GM19023 (cell line): ENCODE data around the gene TTC14.
"Not testable (repeated sequence)": the region's sequence is repeated elsewhere in the genome, so short reads cannot be mapped to it uniquely, and the experiment has no call there.

Source experiments
- ATAC-seq: cut with Tn5 transposase; IDR thresholded peaks from one replicate; pipeline ENCODE4 v1.9.1; 2021; ENCODE audit warnings: mild to moderate bottlenecking, moderate library complexity; ENCODE audit not compliant: unreplicated experiment

TTC14 gene, protein sequence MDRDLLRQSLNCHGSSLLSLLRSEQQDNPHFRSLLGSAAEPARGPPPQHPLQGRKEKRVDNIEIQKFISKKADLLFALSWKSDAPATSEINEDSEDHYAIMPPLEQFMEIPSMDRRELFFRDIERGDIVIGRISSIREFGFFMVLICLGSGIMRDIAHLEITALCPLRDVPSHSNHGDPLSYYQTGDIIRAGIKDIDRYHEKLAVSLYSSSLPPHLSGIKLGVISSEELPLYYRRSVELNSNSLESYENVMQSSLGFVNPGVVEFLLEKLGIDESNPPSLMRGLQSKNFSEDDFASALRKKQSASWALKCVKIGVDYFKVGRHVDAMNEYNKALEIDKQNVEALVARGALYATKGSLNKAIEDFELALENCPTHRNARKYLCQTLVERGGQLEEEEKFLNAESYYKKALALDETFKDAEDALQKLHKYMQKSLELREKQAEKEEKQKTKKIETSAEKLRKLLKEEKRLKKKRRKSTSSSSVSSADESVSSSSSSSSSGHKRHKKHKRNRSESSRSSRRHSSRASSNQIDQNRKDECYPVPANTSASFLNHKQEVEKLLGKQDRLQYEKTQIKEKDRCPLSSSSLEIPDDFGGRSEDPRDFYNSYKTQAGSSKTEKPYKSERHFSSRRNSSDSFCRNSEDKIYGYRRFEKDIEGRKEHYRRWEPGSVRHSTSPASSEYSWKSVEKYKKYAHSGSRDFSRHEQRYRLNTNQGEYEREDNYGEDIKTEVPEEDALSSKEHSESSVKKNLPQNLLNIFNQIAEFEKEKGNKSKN

DNA sequence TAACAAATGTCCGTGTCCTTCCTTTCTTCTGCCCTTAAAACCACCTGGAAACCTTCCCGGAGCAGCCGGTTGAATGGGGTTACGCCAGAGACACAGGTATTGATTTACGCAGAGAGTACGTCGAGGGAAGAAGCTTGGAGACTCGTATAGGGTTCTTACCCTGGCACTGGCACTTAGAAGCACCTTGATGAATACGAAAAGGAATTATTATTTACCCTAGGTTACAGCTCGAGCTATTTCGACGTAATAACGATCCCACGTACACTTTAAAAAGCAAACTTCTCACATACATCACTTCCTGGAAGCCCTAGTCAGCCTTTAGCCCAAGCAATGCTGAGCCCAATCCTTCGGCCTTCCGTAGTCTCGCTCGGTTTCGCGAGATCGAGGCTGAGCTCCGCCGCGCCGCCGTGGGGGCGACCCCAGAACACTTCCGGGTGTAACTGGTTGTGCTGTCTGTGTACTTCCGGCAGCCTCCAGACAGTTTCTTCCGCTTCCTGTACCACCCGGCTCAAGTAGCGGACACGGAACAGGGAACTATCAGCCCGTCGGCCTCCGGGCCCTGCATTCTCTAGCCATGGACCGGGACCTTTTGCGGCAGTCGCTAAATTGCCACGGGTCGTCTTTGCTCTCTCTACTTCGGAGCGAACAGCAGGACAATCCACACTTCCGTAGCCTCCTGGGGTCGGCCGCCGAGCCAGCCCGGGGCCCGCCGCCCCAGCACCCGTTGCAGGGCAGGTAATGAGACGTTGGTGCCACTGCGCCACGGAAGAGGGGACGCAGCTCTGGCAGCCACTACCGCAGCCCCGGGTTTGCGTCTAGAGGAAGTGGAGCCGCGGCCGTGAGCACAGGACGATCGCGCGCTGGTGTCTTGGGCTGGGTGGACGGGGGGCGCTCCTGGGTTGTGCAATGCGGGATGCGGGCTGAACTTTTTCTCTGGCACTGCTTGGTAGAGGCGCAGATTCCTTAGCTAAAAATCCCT lies at the start of gene TTC14:
Gene TTC14, plus strand, starts transcription at position 476 of the 979 bp plus-strand sequence. Its CDS starts 99 bp downstream, at position 575.
- ATAC-seq = peak; percentile 98

DNA sequence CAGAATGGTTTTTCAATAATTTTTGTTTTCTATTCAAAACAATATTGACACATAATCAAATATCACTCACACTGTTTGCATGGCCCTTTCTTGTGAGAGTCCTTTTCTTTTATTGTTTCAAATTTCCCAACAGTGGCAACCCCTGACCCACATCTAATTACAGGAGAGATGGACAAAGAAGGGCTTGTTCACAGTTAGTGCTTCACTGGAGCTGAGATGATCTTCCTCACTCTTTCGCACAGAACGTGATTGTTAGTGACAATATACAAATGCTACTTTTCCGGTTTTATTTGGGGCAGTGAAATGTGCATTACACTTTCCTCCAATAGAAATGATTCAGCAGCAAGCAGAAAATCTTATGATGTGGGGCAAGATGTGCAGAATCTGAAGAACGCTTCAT lies 38.6 kb upstream of the TTC14 start:
- ATAC-seq = no peak

DNA sequence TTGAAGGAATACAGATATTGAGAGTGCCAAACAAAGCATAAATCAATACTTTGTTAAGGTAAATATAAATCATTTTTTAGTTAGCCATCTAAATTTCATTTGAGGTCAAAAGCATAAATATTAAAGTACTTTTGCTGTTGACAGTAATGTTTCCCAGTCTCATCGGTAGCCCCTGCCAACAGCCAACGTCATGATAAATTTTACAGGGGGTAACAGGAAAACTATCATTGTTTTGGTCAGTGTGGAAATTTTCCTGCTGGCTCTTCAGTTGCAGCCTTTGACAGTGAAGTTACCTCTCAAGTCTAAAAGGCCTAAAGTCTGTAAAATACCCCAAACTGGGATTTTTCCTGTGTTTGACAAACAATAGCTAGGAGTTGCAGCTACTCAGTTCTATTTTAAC lies 37.3 kb upstream of the TTC14 start:
- no peak for ATAC-seq

DNA sequence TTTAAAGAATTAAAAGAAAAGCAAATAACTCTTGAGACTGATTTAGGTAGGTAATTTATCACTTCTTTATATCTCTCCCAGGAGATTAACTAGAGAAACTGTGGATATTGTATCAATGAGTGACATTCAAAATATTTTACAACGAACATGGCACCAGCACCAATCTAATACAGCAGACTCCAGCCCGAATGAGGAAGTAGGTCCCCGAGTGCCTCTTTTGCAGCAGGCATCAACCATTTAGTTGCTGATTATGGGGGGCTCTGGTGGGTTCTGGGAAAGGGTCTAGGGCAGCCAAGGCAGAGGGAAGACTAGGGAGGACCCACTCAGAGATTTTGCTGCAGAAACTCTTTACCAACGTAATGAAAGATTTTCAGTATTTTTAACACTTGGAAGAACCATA lies 31.7 kb upstream of the TTC14 start:
- ATAC-seq = no peak

DNA sequence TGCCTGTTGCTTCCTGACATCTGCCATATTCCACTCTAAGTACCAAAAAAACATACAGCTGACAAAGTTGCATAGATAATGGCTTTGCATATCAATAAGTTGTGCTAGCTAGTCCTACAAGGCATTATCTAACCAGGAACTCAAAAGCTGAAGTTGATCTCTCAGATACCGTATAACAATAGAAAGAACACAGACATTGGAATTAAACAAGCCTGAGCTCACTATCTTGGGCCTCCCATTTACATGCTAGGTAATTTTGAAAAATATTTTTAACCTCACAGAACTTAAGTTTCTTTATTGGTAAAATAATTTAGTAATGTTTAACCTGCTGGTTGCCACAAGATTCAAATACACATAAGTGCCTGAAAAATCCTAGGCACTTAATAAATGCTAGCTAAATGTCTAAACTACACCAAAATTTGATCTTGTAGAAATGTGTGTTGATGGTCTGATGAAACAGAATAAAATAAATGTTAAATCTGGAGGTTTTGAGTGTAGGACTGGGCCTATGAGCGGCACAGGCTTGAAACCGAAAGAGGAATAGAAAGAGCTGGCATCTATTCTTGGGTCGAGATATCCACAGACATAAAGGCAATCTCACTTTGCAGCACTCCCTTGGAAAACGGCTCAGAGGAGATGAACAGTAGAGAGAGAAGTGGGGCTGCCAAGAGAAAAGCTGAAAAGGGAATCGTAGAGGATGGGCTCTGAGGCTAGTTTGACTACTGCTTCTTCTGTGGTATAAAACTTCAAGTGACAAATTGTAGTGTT lies 29.9 kb upstream of the TTC14 start:
- peak; percentile 77 for ATAC-seq

DNA sequence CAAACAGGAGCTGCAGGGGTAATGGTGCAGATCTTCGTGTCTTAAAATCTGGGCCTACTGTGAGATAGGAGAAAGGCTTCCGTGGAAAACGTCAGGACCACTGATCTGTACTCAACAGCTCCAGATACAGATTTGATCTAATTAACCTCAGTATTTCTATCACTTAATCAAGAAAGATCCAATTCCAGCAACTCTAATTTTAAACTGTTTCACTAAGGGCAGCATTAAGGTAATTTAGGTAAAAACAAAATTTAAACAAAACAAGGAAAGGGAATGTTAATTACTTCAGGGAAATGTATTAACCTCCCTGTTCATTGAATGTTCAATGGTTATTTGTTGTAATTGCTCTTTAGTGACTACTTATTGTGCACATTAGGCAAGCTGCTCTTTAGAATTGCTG lies 26.4 kb upstream of the TTC14 start:
- no peak for ATAC-seq

DNA sequence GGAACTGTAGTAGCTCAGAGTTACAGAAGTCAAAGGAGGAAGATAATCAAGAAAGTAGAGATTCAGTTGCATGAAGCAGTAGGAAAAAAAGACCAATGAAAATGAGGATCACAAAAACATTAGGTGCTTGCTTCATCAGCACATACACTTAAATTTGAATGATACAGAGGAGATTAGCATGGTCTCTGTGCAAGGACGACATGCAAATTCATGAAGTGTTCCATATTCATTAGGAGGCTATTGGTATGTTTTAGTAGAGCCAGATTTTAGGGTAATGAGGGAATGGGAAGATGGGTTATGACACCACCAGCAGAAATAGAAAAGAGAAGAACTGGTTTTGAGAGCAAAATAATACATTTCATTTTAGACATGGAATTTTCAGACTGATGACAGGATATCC lies 21.0 kb upstream of the TTC14 start:
- ATAC-seq = no peak

DNA sequence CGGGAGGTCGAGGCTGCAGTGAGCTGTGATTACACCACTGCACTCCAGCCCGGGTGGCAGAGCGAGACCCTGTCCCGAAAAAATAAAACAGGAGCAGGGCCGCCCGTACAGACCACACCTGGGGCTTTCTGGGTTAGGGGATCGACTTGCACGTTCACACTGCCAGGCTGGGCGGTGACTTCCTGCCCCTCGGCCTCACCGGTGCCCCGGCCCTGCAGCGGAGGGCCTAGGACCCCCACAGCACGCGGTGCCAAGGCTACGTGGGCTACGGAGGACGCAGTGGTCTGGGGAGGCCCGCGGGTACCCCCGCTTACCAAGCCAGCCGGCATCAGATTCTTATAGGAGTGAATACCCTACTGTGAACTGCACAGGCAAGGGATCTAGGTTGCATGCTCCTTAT lies 11.6 kb upstream of the TTC14 start:
- ATAC-seq = no peak

DNA sequence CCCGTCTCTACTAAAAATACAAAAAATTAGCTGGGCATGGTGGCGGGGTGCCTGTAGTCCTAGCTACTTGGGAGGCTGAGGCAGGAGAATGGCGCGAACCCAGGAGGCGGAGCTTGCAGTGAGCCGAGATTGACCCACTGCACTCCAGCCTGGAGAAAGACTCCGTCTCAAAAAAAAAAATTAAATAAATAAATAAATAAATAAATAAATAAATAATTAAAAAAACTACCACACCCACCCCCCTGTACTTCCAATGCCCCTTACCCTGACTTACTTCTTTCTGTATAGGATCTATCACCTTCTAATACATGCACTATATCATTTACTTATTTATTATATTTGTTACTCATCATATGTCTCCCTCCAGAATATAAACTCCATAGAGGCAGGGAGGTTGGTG lies 8.3 kb upstream of the TTC14 start:
- ATAC-seq = not testable (repeated sequence)

DNA sequence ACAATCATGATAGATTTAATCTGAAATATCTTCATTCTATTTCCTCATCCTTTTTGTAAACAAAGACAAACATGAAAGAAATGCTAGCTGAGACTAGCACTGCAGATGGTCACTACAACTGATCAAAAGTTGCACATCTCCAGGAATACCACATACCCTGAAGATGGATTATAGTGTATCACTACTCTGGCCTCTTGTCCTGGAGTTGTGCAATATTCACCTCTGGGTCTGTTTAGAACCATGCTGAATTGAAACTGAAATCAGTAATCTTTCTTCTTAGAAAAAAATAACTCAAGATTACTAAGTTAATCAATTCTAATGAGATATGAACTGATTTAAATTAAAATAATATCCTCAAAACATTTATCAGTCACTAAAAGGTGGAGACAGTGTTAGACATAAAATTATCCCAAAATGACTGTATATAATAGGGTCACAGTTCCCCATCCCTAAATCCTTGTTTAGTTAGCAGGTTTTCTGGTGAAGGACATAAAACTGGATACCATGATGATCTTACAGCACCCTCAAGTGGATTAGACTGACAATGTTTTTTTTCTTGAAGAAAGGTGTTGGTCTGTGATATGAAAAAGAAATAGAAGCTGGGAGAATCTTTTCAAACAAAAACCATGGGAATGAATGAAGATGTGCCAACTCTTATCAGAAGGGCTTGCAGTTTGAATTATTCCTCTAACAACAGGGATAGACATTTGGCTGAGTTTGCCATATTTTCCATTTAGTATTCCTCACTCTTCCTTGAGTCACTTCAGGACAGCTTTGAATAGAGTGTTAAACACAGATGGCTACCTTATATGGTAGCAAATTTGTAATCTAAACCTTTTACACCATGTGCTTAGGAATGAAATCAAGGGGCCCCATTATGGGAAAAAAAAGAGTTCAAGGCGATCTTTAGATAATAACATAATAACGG lies 7.1 kb upstream of the TTC14 start:
- ATAC-seq = peak; percentile 62

DNA sequence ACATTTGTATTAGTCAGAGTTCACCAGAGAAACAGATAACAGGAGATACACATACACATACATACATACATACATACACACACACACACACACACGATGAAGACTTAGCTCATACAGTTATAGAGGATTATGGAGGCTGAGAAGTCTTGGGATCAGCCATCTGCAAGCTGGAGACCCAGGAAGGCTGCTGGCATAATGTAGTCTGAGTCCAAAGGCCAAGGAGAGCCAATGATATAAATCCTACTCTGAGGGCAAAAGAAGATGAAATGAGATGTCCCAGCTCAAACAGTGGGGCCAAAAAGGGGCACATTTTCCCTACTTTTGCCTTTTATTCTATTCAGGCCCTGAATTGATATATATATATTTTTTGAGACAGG lies 6.4 kb upstream of the TTC14 start:
- no peak for ATAC-seq

DNA sequence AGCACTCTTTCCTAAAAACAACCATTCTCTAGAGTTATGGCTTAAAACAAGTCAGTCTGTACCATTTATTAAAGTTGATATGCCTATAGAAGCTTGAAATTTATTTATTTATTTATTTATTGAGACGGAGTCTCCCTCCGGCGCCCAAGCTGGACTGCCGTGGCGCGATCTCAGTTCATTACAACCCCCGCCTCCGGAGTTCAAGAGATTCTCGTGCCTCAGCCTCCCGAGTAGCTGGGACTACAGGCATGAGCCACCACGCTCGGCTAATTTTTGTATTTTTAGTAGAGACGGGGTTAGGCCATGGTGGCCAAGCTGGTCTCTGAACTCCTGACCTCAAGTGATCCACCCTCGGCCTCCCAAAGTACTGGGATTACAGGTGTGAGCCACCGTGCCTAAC lies 1.5 kb upstream of the TTC14 start:
- ATAC-seq = no peak

DNA sequence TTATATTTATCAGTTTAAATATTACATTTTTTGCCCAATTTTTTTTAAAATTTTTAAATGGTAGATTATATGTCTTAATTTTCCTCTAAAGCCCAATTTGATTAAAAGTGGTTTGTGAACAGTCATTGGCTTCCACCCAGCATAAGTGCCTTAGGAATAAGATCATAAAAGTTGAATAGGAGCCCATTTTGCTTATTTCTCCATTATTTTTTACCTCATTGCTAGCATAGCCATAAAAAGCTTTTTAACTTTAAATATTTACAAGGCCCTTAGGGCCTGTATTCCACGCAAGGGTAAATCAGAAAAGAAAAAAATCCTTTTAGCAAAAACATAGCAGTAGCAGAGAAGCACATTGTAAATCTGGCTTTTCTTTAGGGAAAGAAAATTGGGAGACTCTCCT lies 9.0 kb downstream of the TTC14 start:
- no peak for ATAC-seq

DNA sequence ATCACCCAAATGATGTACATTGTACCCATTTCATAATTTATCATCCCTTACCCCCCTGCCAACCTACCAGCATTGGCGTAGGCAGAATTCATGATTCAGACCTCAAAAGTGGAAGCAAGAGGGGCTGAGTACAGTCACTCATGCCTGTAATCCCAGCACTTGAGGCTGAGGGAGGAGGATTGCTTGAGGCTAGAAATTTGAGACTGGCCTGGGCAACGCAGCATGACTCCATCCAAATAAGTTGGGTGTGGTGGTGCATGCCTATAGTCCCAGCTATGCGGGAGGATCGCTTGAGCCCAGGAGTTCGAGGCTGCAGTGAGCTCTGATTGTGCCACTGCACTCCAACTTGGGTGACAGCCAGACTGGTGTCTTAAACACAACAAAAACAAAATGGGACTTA lies 10.4 kb downstream of the TTC14 start:
- no peak for ATAC-seq

DNA sequence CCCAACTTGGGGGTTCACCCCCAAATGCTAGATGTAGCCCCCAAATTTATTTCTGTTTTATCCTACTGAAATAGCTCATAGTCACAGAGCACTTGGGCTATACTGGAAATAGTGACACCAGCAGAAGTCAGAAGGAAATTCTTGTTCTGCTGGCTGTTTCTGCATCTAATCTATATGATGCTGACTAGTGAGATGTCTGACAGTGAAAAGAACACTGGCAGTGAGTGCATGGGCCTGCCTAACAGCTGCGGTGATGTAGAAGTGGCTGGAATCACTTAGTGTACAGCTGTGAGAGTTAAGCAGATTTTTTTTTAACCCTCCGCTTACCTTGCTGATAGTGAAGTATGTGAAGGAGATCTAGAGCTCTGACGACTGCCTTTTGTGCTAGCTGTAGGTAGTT lies 14.0 kb downstream of the TTC14 start:
- no peak for ATAC-seq

DNA sequence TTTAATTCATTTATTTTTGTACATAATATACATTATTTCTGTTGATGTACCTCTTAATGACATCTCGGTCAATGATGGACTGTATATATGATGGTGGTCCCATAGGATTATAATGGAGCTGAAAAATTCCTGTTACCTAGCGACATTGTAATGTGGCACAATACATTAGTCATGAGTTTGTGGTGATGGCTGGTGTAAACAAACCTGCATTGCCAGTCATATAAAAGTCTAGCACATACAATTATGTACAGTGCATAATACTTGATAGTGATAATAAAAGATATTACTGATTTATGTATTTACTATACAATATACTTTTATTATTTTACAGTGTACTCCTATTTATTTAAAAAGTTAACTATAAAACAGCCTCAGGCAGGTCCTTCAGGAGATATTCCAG lies 15.1 kb downstream of the TTC14 start:
- ATAC-seq = no peak

DNA sequence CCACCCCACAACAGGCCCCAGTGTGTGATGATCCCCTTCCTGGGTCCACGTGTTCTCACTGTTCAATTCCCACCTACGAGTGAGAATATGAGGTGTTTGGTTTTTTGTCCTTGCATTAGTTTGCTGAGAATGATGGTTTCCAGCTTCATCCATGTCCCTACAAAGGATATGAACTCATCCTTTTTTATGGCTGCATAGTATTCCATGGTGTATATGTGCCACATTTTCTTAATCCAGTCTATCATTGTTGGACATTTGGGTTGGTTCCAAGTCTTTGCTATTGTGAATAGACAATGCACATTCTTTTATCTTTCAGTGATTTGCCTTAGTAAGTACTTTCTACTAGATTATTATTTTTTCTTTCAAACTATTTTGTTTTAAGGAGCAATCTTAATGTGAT lies 16.6 kb downstream of the TTC14 start:
- ATAC-seq = not testable (repeated sequence)

DNA sequence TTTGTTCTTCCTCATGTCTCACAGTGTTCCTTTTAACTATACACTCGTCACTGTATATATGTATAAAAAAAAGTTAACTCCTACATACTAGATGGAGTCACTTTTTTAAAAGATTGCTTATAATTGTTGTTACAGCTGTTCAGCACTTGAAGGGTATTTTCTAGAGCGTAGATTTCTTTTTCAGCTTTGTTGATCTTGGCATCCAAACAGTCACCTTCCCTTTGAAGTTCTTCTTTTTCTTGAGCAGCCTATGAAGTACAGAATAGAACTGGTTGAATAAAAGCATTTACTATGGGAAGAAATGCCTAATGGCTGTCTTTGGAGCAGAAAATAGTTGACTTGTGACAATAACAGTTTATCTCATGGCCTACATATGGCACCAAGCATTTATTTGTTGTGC lies 17.8 kb downstream of the TTC14 start:
- ATAC-seq = no peak

DNA sequence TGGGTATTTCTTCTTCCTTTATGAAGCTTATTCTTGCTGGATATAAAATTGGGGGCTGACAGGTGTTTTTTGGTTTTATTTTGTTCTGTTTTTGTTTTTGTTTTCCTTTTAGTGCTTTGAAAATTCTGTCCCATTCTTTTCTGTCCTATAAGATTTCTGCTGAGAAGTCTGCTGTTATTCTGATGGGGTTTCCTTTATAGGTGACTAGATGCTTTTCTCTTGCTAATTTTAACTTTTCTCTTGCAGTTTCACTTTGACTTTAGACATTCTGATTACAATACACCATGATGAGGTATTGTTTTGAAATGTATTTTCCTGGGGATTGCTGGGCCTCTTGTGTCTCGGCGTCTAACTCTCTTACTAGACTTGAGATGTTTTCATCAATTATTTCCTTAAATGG lies 22.8 kb downstream of the TTC14 start:
- no peak for ATAC-seq
